Activated naive CD4-positive, alpha-beta T cell treated with anti-CD3 and anti-CD28 coated beads, Interleukin-2, amount 10 ng/mL, durations not matched to agents 7 days and 5 days (primary cell): ENCODE measurements around the gene PHKB.
"Not testable (repeated sequence)": the region's sequence is repeated elsewhere in the genome, so short reads cannot be mapped to it uniquely, and the experiment has no call there.

ENCODE experiments used
- CTCF ChIA-PET: fragments of 350-600 bp; sonication (Branson Sonifier 250); formaldehyde crosslinking; loops from one replicate; lab custom pipeline; 2021; ENCODE audit warnings: antibody characterized with exemption; lab: Charles Lee
- DNase-seq: peaks from one replicate; pipeline ENCODE4 v3.0.0-alpha.2; 2020
- H3K27ac Mint-ChIP-seq: one replicate; pipeline ENCODE4 v1.8.0; 2021; ENCODE audit warnings: mild to moderate bottlenecking, moderate library complexity, mixed read lengths
- H3K27me3 Mint-ChIP-seq: one replicate; pipeline ENCODE4 v1.8.0; 2021; ENCODE audit warnings: mild to moderate bottlenecking, mixed read lengths
- H3K36me3 Mint-ChIP-seq: one replicate; pipeline ENCODE4 v1.8.0; 2021; ENCODE audit warnings: mixed read lengths
- H3K4me1 Mint-ChIP-seq: one replicate; pipeline ENCODE4 v1.8.0; 2021; ENCODE audit warnings: mixed read lengths
- H3K4me3 Mint-ChIP-seq: one replicate; pipeline ENCODE4 v1.8.0; 2021; ENCODE audit warnings: mild to moderate bottlenecking, moderate library complexity, mixed read lengths
- H3K9me3 Mint-ChIP-seq: one replicate; pipeline ENCODE4 v1.8.0; 2021; ENCODE audit warnings: mixed read lengths

Gene PHKB

DNA sequence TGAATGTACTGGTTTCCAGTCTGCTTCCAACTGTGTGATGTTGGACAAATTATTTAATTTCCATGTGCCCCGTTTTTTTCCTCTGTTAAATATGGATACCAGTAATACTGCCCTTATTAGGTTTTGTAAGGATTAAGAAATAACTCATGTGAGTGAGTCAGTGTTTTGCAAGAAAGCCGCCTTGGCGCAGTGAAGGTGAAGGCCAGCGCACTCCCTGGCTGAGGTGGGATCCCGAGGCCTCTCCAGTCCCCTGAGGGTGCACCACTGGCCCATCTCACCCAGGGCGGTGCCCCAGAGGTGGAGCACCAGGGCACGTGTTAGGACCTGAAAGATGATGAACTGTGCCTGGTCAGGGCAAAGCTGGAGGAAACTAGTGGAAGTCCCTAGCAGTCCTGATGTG lies 43.5 kb downstream of the PHKB start:
- Mint-ChIP-seq H3K4me3 (no peak overlapping the region), H3K27ac (no peak overlapping the region), H3K9me3 (no peaks in the 10 kb centered on the region), H3K36me3 (peaks cover 44% of the 10 kb centered on the region), H3K4me1 (no peaks in the 10 kb centered on the region), H3K27me3 (no peaks in the 10 kb centered on the region)
- no peak for DNase-seq
- CTCF ChIA-PET: no interaction called here

DNA sequence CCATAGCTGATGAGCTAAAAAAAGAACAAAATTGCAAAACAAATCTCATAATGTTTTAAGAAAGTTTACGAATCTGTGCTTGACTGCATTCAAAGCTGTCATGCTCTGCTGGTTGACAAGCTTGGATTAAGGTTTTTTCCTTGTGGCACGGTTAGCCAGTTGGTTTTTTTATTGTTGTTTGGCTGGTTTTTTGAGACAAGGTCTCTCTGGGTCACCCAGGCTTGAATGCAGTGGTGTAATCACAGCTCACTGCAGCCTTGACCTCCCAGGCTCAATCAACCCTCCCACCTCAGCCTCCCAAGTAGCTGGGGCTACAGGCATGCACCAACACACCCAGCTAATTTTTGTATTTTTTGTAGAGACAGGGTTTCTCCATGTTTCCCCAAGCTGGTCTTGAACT lies 45.7 kb downstream of the PHKB start:
- H3K4me3 Mint-ChIP-seq: no peak overlapping the region
- H3K27me3 Mint-ChIP-seq: no peaks in the 10 kb centered on the region
- H3K36me3 Mint-ChIP-seq: peaks cover 39% of the 10 kb centered on the region
- CTCF ChIA-PET: interaction anchor here (1.1 kb wide), 1 partner anchor 61 kb away, joined by 3 read pairs; no protein-coding TSS in a partner anchor
- H3K4me1 Mint-ChIP-seq: no peaks in the 10 kb centered on the region
- H3K9me3 Mint-ChIP-seq: no peaks in the 10 kb centered on the region
- DNase-seq: no peak
- H3K27ac Mint-ChIP-seq: no peak overlapping the region

DNA sequence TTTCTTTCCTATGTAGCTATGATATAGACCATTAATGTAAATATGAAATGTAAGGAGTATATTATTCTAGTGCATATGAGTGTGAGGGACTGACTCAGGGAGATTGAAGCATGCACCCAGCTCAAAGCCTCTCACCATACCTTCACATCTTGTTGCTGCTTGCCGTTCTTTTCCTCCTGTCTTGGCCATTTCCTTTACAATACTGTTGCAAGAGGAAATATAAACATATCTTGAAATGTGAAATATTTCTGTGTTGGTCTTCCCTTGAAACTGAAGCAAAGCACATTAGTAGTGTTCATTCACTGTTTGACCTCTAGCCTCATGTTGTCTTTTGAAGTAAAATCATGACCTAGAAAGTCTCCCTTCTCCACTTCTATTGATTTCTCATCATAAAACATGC lies 46.6 kb downstream of the PHKB start:
- Mint-ChIP-seq H3K36me3 (peaks cover 44% of the 10 kb centered on the region), H3K27me3 (no peaks in the 10 kb centered on the region), H3K4me3 (no peak overlapping the region), H3K9me3 (no peaks in the 10 kb centered on the region), H3K27ac (no peak overlapping the region), H3K4me1 (no peaks in the 10 kb centered on the region)
- no peak for DNase-seq
- CTCF ChIA-PET: no interaction called here

DNA sequence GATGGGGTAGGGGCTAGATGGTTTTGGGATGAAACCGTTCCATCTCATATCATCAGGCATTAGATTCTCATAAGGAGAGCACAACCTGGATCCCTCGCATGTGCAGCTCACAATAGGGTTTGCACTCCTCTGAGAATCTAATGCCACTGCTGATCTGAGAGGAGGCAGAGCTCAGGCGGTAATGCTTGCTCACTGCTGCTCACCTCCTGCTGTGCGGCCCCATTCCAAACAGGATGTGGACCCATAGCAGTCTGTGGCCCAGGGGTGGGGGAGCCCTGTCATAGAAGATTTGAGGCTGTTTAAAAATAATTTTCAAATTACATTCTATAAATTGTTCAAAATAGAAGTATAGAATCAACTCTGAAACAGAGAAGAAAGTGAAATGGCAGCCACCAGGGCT lies 50.8 kb downstream of the PHKB start:
- CTCF ChIA-PET: no interaction called here
- Mint-ChIP-seq H3K27ac (no peak overlapping the region), H3K4me3 (no peak overlapping the region), H3K27me3 (no peaks in the 10 kb centered on the region), H3K36me3 (peaks cover 38% of the 10 kb centered on the region), H3K4me1 (no peaks in the 10 kb centered on the region), H3K9me3 (no peaks in the 10 kb centered on the region)
- no peak for DNase-seq

DNA sequence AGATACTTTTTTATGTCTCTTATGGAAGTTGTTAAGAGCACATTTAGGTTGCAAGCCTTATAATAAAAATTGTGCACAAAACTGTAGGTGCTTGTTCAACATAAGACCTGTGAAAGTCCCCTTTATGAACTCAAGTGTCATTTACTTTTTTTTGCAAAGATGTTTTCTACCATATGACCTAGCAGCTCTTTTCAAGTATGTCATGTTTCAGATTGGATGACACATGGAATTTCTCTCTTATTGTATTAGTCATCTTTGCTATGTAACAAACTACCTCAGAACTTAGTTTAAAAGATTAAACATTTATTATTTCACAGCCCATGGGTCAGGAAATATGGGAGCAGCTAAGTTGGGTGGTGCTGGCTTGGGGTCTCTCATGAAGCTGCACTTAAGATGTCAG lies 57.9 kb downstream of the PHKB start:
- H3K36me3 Mint-ChIP-seq: peaks cover 27% of the 10 kb centered on the region
- no peaks in the 10 kb centered on the region for H3K27me3 Mint-ChIP-seq
- no peak for DNase-seq
- H3K27ac Mint-ChIP-seq: no peak overlapping the region
- CTCF ChIA-PET: no interaction called here
- H3K9me3 Mint-ChIP-seq: peaks cover under 1% of the 10 kb centered on the region
- no peak overlapping the region for H3K4me3 Mint-ChIP-seq
- H3K4me1 Mint-ChIP-seq: peaks cover 12% of the 10 kb centered on the region

DNA sequence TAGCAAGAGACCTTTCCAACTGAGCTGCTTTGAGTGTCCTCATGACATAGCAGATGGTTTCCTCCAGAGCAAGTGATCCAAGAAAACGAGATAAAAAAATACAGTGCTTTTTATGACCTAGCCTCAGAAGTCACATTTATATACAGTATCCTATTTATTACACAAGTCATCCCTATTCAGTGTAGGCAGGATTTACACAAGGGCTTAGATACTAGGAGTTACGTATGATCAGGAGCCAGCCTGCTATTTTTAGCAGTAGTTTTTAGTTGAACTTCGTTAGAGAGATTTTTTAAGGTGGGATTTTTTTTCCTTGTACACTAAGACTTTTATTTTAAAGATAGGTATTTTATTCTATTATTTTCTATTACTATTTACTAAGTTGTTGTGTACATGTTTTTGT lies 58.4 kb downstream of the PHKB start:
- H3K4me3 Mint-ChIP-seq: no peak overlapping the region
- DNase-seq: no peak
- CTCF ChIA-PET: interaction anchor here (0.8 kb wide), 1 partner anchor 14 kb away, joined by 3 read pairs; no protein-coding TSS in a partner anchor
- no peaks in the 10 kb centered on the region for H3K27me3 Mint-ChIP-seq
- no peak overlapping the region for H3K27ac Mint-ChIP-seq
- H3K36me3 Mint-ChIP-seq: peaks cover 29% of the 10 kb centered on the region
- peaks cover 14% of the 10 kb centered on the region for H3K4me1 Mint-ChIP-seq
- peaks cover 2% of the 10 kb centered on the region for H3K9me3 Mint-ChIP-seq

DNA sequence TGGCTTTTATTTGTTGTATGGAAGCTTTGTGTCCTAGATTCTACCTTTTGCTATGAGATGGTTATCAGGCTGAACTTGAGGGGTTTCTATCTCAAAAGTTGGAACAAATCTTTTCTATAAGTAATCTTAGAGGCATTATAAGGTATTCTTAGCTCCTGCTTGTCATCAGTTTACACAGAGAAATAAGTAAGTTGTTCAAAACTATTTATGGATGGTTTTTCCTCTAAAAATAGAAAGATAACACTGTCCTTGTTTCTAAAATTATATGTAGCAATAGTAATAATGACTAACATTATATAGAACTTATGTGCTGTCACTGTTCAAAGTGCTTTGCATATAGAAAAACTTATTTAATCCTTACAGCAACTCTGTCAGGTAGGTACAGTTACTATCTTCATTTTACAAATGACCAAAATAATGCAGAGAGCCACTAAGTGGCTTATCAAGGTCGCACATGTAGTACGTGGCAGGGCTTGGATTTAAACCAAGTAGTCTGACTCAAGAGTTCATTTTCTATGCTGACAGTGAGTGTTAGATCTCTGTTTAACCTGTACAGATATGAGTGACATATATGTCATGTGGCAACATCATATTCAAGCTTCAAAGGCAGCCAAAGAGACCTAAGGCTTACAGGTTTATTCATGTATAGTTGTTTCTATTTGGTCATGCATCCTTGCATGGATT lies 59.0 kb downstream of the PHKB start:
- H3K36me3 Mint-ChIP-seq: peaks cover 25% of the 10 kb centered on the region
- no peak overlapping the region for H3K4me3 Mint-ChIP-seq
- no peak for DNase-seq
- H3K27me3 Mint-ChIP-seq: no peaks in the 10 kb centered on the region
- H3K4me1 Mint-ChIP-seq: peaks cover 14% of the 10 kb centered on the region
- CTCF ChIA-PET: interaction anchor here (0.8 kb wide), 1 partner anchor 13 kb away, joined by 3 read pairs; no protein-coding TSS in a partner anchor
- H3K27ac Mint-ChIP-seq: no peak overlapping the region
- H3K9me3 Mint-ChIP-seq: peaks cover 2% of the 10 kb centered on the region

DNA sequence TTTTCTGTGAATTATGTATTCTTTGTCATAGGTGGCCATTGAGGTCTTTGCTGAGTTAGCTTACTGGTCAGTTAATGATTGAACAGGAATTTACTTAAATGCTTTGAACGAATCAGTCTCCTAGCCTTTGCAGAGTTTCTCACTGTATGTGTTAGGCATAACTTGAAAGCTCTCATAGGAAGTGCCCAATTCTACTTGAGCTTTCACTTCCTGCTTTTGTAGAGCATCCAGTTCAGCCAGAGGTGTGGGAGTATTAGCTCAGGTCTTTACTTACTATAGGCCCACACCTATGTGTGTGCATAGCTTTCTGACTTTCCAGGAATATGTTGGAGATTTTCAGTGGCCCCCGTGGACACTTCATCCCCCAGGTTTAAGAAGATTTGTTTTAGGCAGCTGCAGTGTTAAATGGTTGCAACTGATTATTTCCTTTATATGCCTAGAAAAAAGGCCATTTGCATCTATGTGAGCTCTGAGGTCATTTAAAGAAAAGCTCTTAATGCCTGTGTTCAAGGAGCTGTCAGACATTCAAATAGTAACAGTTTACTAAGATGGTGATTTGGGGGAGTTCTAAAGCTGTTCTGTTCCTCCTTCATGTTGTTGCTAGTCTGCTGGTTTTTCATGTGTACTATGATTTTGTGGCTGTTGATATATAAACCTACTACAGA lies 62.3 kb downstream of the PHKB start:
- no peak overlapping the region for H3K4me3 Mint-ChIP-seq
- H3K4me1 Mint-ChIP-seq: peaks cover 14% of the 10 kb centered on the region
- no peak for DNase-seq
- H3K27me3 Mint-ChIP-seq: no peaks in the 10 kb centered on the region
- CTCF ChIA-PET: no interaction called here
- peaks cover 2% of the 10 kb centered on the region for H3K9me3 Mint-ChIP-seq
- peaks cover 23% of the 10 kb centered on the region for H3K36me3 Mint-ChIP-seq
- peak overlapping the region; percentile 42 for H3K27ac Mint-ChIP-seq

DNA sequence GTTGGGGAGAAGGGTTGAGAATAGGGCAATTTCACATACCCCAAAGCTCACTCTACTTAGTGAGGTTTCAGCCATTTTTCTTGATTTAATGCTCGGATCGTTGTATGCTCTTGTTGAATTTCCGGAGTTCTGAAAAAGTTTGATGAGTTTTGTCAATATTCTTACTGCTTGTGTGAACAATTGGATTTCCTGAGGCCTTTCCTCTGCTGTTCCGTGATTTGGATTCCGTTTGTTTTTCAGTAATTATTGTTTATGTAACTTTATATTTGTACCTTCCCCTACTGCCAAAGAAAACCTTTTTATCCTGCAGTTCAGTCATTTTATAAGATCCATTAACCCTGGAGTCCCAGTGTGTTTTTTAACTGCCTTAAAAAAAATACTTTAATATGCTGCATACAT lies 62.9 kb downstream of the PHKB start:
- Mint-ChIP-seq H3K4me3 (no peak overlapping the region), H3K27me3 (no peaks in the 10 kb centered on the region), H3K9me3 (peaks cover 2% of the 10 kb centered on the region), H3K4me1 (peaks cover 14% of the 10 kb centered on the region), H3K27ac (no peak overlapping the region), H3K36me3 (peaks cover 23% of the 10 kb centered on the region)
- no peak for DNase-seq
- CTCF ChIA-PET: no interaction called here

DNA sequence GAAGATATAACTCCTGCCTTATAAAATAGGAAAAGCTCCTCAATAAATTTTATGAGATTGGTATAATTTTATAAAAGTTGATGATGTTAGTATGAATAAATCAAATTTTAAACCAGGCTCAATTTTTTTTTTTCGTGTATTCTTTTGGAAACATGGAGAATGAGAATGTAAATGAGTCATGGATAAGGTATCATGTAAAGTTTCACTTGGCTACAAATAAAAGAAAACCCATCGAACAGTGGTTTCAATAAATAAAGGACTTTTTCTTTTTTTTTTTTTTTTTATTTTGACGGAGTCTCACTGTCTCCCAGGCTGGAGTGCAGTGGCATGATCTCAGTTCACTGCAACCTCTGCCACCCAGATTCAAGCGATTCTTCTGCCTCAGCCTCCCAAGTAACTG lies 67.3 kb downstream of the PHKB start:
- CTCF ChIA-PET: interaction anchor here (1.0 kb wide), 1 partner anchor 598 kb away, joined by 3 read pairs; no protein-coding TSS in a partner anchor
- H3K27ac Mint-ChIP-seq: no peak overlapping the region
- no peak for DNase-seq
- peaks cover 15% of the 10 kb centered on the region for H3K36me3 Mint-ChIP-seq
- no peak overlapping the region for H3K4me3 Mint-ChIP-seq
- H3K9me3 Mint-ChIP-seq: peaks cover 8% of the 10 kb centered on the region
- no peaks in the 10 kb centered on the region for H3K27me3 Mint-ChIP-seq
- peaks cover 8% of the 10 kb centered on the region for H3K4me1 Mint-ChIP-seq

DNA sequence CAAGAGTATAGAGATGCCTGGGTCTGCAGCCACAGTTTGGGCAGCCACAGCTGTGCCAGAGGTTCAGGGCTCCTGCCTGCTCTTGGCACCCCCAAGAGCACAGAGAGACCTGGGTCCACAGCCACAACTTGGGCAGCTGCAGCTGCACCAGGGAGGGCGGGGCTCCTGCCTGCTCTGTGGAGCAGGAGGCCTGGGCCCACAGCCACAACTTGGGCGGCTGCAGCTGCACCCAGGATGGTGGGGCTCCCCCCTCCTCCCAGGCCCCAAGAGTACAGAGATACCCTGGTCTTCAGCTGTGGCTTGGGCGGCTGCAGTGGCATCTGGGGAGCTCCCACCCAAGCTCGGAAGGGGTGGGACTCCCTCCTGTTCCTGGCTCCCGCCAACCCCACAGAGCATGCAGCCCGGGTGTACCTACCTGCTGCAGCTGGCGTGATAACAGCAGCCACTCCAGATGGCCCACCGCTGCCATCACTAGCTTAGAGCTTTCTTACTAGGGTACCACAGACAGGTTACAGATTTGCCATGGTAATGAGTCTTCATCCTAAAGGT lies 72.7 kb downstream of the PHKB start:
- Mint-ChIP-seq H3K4me1 (peaks cover 8% of the 10 kb centered on the region), H3K27me3 (no peaks in the 10 kb centered on the region), H3K27ac (no peak overlapping the region), H3K4me3 (no peak overlapping the region), H3K36me3 (peaks cover 25% of the 10 kb centered on the region), H3K9me3 (peaks cover 6% of the 10 kb centered on the region)
- CTCF ChIA-PET: interaction anchor here (0.5 to 0.9 kb wide), 2 partner anchors 30 to 77 kb away, joined by 3 to 4 read pairs; no protein-coding TSS in a partner anchor
- no peak for DNase-seq

DNA sequence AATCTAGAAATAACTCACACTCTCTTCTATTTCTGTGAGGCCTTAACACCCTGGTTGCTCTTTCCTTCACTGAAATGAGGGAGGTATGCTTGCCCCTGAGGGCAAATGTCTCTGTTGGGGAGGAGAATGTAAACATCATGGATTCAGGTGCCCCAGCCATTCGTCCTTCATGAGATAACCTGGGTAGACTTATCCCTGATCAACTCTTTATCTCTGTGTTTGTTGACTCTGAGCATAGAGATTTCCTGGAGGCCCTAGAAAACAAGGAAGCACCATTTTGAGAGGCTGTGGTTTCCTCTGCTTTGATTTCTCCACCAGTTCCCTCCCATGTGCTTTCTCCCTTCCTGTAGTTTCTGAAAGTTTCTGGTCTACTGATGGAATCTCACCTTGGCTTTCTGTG lies 77.3 kb downstream of the PHKB start:
- H3K4me3 Mint-ChIP-seq: no peak overlapping the region
- H3K27me3 Mint-ChIP-seq: no peaks in the 10 kb centered on the region
- H3K9me3 Mint-ChIP-seq: peaks cover 24% of the 10 kb centered on the region
- DNase-seq: no peak
- H3K36me3 Mint-ChIP-seq: peaks cover 54% of the 10 kb centered on the region
- peaks cover 12% of the 10 kb centered on the region for H3K4me1 Mint-ChIP-seq
- CTCF ChIA-PET: no interaction called here
- peak overlapping the region; percentile 12 for H3K27ac Mint-ChIP-seq

DNA sequence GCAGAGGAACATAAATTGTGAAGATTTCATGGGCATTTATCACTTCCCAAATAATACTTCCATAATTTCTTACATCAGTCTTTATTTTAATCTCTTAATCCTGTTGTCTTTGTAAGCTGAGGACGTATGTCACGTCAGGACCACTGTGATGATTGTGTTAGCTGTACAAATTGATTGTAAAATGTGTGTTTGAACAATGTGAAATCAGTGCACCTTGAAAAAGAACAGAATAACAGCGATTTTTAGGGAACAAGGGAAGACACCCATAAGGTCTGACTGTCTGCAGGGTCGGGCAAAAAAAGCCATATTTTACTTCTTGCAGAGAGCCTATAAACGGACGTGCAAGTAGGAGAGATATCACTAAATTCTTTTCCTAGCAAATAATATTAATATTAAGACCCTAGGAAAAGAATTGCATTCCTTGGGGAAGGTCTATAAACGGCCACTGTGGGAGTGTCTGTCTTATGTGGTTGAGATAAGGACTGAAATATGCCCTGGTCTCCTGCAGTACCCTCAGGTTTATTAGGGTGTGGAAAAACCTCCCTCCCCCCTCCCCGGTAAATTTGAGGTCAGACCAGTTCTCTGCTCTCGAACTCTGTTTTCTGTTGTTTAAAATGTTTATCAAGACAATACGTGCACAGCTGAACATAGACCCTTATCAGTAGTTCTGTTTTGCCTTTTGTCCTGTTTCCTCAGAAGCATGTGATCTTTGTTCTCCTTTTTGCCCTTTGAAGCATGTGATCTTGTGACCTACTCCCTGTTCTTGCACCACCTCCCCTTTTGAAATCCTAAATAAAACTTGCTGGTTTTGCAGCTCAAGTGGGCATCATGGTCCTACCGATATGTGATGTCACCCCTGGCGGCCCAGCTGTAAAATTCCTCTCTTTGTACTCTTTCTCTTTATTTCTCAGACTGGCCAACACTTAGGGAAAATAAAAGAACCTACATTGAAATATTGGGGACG lies 78.9 kb downstream of the PHKB start:
- H3K4me3 Mint-ChIP-seq, DNase-seq, CTCF ChIA-PET, H3K27me3 Mint-ChIP-seq, H3K27ac Mint-ChIP-seq: not testable (repeated sequence)
- H3K36me3 Mint-ChIP-seq: peaks cover 55% of the 10 kb centered on the region
- H3K4me1 Mint-ChIP-seq: peaks cover 12% of the 10 kb centered on the region
- peaks cover 36% of the 10 kb centered on the region for H3K9me3 Mint-ChIP-seq

DNA sequence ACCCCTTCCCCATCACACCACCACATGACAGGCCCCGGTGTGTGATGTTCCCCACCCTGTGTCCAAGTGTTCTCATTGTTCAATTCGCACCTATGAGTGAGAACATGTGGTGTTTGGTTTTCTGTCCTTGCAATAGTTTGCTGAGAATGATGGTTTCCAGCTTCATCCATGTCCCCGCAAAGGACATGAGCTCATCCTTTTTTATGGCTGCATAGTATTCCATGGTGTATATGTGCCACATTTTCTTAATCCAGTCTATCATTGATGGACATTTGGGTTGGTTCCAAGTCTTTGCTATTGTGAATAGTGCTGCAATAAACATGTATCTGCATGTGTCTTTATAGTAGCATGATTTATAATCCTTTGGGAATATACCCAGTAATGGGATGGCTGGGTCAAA lies 80.0 kb downstream of the PHKB start:
- H3K9me3 Mint-ChIP-seq: peaks cover 46% of the 10 kb centered on the region

More for the DNA sequence above, 80.0 kb downstream of the PHKB start:
- Mint-ChIP-seq H3K36me3 (peaks cover 65% of the 10 kb centered on the region), H3K4me1 (peaks cover 12% of the 10 kb centered on the region)
- H3K27ac Mint-ChIP-seq, H3K4me3 Mint-ChIP-seq, H3K27me3 Mint-ChIP-seq, DNase-seq, CTCF ChIA-PET: not testable (repeated sequence)
